LNCaP clone FGC (cell line): Measurements from ENCODE around the gene PTPN2.
"Not testable (repeated sequence)": the region's sequence is repeated elsewhere in the genome, so short reads cannot be mapped to it uniquely, and the experiment has no call there.

Experiments
- DNase-seq: peaks from one replicate; pipeline ENCODE4 v3.0.0-alpha.2; 2011; ENCODE audit warnings: low read depth
- H3K4me3 ChIP-seq: 2 replicates; pipeline ENCODE4 v1.5.1; 2011; ENCODE audit warnings: mild to moderate bottlenecking, low read depth, low read length, control low read depth
- TF ChIP-seq, protein P1 (sequence below): IDR thresholded peaks from 2 replicates; pipeline ENCODE4 v1.5.1; 2012; ENCODE audit warnings: mild to moderate bottlenecking; ENCODE audit not compliant: control insufficient read depth, insufficient read depth; ENCODE audit errors: extremely low read depth

The PTPN2 gene

GRCh38 chr18:12765126-12765525, 118.9 kb downstream of the PTPN2 start:
- DNase-seq, result peak; percentile 21
- TF ChIP-seq, protein P1, sequence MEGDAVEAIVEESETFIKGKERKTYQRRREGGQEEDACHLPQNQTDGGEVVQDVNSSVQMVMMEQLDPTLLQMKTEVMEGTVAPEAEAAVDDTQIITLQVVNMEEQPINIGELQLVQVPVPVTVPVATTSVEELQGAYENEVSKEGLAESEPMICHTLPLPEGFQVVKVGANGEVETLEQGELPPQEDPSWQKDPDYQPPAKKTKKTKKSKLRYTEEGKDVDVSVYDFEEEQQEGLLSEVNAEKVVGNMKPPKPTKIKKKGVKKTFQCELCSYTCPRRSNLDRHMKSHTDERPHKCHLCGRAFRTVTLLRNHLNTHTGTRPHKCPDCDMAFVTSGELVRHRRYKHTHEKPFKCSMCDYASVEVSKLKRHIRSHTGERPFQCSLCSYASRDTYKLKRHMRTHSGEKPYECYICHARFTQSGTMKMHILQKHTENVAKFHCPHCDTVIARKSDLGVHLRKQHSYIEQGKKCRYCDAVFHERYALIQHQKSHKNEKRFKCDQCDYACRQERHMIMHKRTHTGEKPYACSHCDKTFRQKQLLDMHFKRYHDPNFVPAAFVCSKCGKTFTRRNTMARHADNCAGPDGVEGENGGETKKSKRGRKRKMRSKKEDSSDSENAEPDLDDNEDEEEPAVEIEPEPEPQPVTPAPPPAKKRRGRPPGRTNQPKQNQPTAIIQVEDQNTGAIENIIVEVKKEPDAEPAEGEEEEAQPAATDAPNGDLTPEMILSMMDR, result no peak
- no peak overlapping the region for H3K4me3 ChIP-seq

GRCh38 chr18:12758566-12758965, 125.5 kb downstream of the PTPN2 start:
- not testable (repeated sequence) for H3K4me3 ChIP-seq, DNase-seq

DNA sequence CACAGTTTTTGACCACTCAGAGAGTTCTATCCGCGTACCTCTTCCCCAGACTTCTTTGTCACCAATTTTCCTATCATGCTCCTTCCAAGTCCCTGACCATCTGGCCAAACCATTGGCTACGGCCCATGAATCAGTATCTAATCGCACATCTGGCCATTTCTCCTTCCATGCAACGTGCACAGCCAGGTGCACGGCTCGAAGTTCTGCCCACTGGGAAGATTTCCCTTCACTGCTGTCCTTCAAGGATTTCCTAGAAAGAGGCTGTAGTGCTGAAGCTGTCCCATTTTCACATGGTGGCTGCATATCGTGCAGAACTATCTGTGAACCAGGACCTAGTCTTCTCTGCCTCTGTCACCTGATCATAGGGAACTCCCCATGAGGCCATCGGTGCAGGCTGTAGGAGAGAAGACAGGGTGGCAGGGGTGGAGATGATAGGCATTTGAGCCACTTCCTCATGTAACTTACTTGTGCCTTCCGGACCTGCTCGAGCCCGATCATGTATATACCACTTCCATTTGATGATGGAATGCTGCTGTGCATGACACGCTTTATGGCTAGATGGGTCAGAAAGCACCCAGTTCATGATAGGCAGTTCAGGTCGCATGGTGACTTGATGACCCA, 127.3 kb downstream of the PTPN2 start:
- H3K4me3 ChIP-seq, DNase-seq: not testable (repeated sequence)

GRCh38 chr18:12755606-12756005, 128.4 kb downstream of the PTPN2 start:
- not testable (repeated sequence) for H3K4me3 ChIP-seq, DNase-seq

DNA sequence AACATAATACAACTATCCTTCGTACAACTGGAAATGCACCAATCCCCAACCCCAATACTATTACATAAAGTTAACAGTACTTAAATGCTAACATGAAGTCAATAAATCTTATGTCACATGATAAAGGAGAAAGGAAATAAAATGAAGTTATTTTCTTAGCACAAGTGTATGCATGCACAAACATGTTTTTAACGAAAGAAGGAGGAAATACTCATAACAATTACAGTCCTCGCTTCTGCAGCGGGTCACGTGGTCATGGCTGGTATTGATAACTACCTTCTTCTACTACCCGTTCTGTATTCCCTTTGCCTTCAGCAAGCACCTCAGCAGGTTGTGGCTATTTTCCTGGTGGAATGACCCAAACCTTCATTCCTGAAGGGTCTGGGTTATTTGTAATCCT, 129.5 kb downstream of the PTPN2 start:
- TF ChIP-seq, protein P1, result no peak
- no peak for DNase-seq
- no peak overlapping the region for H3K4me3 ChIP-seq

DNA sequence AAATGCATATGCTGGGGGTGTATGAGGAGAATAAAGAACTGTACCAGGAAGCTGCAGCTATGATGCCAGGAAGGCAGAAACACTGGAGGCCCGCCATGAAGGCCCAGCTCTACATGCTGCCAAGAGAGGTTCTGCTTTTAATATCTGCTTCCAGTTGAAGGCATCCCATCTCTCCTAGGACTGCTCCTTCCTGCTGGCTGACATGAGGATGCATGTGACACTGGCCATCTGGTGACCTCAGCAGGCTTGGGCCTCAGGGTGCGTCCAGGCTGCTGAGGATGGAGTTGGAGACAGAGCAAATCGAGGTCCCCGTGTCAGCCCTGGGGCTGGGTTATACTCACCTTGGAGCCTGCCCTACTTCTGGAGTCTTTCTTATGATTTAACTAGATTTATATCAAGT, 132.1 kb downstream of the PTPN2 start:
- H3K4me3 ChIP-seq, result no peak overlapping the region
- no peak for DNase-seq
- TF ChIP-seq, protein P1, result no peak

GRCh38 chr18:12751503-12751884, 132.5 kb downstream of the PTPN2 start:
- TF ChIP-seq, protein P1, result no peak
- no peak for DNase-seq
- no peak overlapping the region for H3K4me3 ChIP-seq

DNA sequence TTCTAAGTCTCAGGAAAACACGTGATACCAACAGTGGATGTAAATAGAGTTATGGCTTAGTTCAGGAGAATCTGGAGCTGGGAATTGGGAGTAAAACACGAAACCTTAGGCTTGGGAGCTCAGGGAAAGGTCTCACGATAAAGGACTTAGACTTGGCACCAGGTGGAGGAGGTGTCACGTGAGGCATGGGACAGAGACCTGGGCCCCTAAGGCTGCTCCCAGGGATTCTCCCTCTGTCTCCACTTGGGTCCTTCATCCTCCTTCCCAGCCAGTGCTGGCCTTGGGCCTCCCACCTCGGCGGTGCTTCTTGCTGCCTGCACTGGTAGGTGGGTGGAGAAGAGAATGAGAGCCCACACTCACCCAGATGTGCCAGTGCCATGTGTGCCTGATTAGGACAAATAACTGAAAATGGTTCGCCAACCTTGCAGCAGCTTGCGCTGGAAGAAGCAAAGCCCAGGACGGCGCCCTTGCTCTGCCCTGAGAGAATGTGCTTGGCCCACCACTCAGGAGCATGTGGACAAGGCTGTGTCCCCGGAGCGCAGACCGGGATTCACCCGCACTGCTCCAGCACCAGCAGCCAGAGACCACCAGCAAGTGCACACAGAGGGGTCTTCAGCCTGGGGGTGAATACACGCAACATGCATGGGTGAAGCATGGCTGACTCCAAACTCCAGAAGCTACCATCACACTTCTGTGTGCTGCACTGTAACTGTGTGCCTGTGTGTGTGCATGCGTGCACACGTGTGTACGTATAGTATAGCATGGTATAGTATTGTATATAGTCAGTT, 133.1 kb downstream of the PTPN2 start:
- H3K4me3 ChIP-seq, result no peak overlapping the region
- DNase-seq, result no peak
- TF ChIP-seq, protein P1, result no peak
